OCI-LY1 (cell line): ENCODE data around the gene ILF3.

Experiments used
- H2AFZ ChIP-seq: fragments of 200-600 bp; sonication (generic), shearing (Covaris generic); 2 replicates; pipeline ENCODE4 v1.6.0; 2014; ENCODE audit warnings: antibody characterized with exemption, mild to moderate bottlenecking, low read length
- H3F3A ChIP-seq: fragments of 200-600 bp; sonication (generic), shearing (Covaris generic); 2 replicates; pipeline ENCODE4 v1.6.0; 2014; ENCODE audit warnings: mild to moderate bottlenecking, antibody characterized with exemption, low read length, moderate library complexity; ENCODE audit not compliant: insufficient read depth
- H3K27ac ChIP-seq: fragments of 200-600 bp; sonication (generic); 2 replicates; pipeline ENCODE4 v1.5.1; 2014; ENCODE audit warnings: low read length, mixed run types, mild to moderate bottlenecking, low read depth; ENCODE audit not compliant: poor library complexity, severe bottlenecking
- H3K27me3 ChIP-seq: fragments of 200-600 bp; sonication (generic); 2 replicates; pipeline ENCODE4 v1.6.0; 2014; ENCODE audit warnings: antibody characterized with exemption, mild to moderate bottlenecking, low read length, moderate library complexity; ENCODE audit not compliant: insufficient read depth
- H3K36me3 ChIP-seq: fragments of 200-600 bp; sonication (generic); 2 replicates; pipeline ENCODE4 v1.6.1; 2014; ENCODE audit warnings: mild to moderate bottlenecking, antibody characterized with exemption, low read length, moderate library complexity, mixed read lengths; ENCODE audit not compliant: insufficient read depth
- H3K4me1 ChIP-seq: fragments of 200-600 bp; sonication (generic); 2 replicates; pipeline ENCODE4 v1.5.1; 2014; ENCODE audit warnings: mild to moderate bottlenecking, low read length, moderate library complexity; ENCODE audit not compliant: insufficient read depth, severe bottlenecking
- H3K4me2 ChIP-seq: fragments of 200-600 bp; sonication (generic), shearing (Covaris generic); 2 replicates; pipeline ENCODE4 v1.6.1; 2014; ENCODE audit warnings: low read length
- H3K4me3 ChIP-seq: fragments of 200-600 bp; sonication (generic); 2 replicates; pipeline ENCODE4 v1.5.1; 2014; ENCODE audit warnings: low read length, low read depth, mild to moderate bottlenecking, mixed read lengths; ENCODE audit not compliant: poor library complexity, severe bottlenecking
- H3K79me2 ChIP-seq: fragments of 200-600 bp; shearing (Covaris generic); 2 replicates; pipeline ENCODE4 v1.6.1; 2016; ENCODE audit warnings: mixed run types, low read length, mixed read lengths; ENCODE audit not compliant: insufficient read depth
- H3K9ac ChIP-seq: fragments of 200-600 bp; sonication (generic), shearing (Covaris generic); 2 replicates; pipeline ENCODE4 v1.6.1; 2014; ENCODE audit warnings: mild to moderate bottlenecking, low read length, mixed read lengths
- H3K9me2 ChIP-seq: fragments of 200-600 bp; sonication (generic), shearing (Covaris generic); 2 replicates; pipeline ENCODE4 v1.6.1; 2014; ENCODE audit warnings: low read depth, mild to moderate bottlenecking, low read length, mixed read lengths
- H3K9me3 ChIP-seq: fragments of 200-600 bp; shearing (Covaris generic); 2 replicates; pipeline ENCODE4 v1.6.1; 2014; ENCODE audit warnings: low read length, mixed read lengths
- H4K20me1 ChIP-seq: fragments of 200-600 bp; sonication (generic), shearing (Covaris generic); 2 replicates; pipeline ENCODE4 v1.6.0; 2016; ENCODE audit warnings: mild to moderate bottlenecking, low read length; ENCODE audit not compliant: insufficient read depth
- EZH2 ChIP-seq: fragments of 200-600 bp; sonication (generic), shearing (Covaris generic); IDR thresholded peaks from 2 replicates; pipeline ENCODE4 v1.8.0; 2017; ENCODE audit warnings: borderline replicate concordance, mixed run types, mild to moderate bottlenecking, antibody characterized with exemption, low read length, moderate library complexity, mixed read lengths
- TF ChIP-seq, protein P1 (sequence below): fragments of 200-600 bp; sonication (generic), shearing (Covaris generic); IDR thresholded peaks from 2 replicates; pipeline ENCODE4 v1.5.1; 2017; ENCODE audit warnings: mild to moderate bottlenecking, antibody characterized with exemption, low read length, moderate library complexity, mixed read lengths

ILF3 gene

DNA sequence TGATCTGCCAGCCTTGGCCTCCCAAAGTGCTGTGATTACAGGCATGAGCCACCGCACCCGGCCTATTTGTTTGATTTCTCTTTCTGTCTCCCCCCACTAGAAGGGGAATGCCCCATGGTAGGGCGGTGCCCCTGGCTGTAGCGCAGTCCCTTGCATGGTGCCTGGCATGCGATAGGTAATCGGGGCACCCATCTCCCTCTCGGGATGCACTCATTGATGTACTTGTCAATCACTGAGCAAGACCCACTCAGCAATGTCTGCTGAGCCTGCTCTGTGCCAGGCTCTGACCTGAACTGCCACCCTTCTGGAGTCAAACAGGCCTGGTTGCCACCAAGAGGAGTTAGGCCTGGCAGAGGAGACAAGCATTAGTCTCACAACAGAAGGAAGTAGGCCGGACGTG is 83.6 kb downstream of the ILF3 start:
- no peak overlapping the region for H3K4me2 ChIP-seq
- no peak for TF ChIP-seq EZH2
- TF ChIP-seq, protein P1, sequence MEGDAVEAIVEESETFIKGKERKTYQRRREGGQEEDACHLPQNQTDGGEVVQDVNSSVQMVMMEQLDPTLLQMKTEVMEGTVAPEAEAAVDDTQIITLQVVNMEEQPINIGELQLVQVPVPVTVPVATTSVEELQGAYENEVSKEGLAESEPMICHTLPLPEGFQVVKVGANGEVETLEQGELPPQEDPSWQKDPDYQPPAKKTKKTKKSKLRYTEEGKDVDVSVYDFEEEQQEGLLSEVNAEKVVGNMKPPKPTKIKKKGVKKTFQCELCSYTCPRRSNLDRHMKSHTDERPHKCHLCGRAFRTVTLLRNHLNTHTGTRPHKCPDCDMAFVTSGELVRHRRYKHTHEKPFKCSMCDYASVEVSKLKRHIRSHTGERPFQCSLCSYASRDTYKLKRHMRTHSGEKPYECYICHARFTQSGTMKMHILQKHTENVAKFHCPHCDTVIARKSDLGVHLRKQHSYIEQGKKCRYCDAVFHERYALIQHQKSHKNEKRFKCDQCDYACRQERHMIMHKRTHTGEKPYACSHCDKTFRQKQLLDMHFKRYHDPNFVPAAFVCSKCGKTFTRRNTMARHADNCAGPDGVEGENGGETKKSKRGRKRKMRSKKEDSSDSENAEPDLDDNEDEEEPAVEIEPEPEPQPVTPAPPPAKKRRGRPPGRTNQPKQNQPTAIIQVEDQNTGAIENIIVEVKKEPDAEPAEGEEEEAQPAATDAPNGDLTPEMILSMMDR: no peak
- no peak overlapping the region for H2AFZ ChIP-seq
- H3K27ac ChIP-seq: no peak overlapping the region
- H3K79me2 ChIP-seq: peaks cover 73% of the 10 kb centered on the region
- no peak overlapping the region for H3K9ac ChIP-seq
- H3K4me1 ChIP-seq: no peaks in the 10 kb centered on the region
- H3F3A ChIP-seq: no peaks in the 10 kb centered on the region
- H3K4me3 ChIP-seq: no peak overlapping the region
- H3K27me3 ChIP-seq: no peaks in the 10 kb centered on the region
- H3K36me3 ChIP-seq: peaks cover 35% of the 10 kb centered on the region
- H3K9me2 ChIP-seq: no peaks in the 10 kb centered on the region
- peaks cover 7% of the 10 kb centered on the region for H3K9me3 ChIP-seq
- no peaks in the 10 kb centered on the region for H4K20me1 ChIP-seq

GRCh38 chr19:10740798-10741197 is 86.7 kb downstream of the ILF3 start:
- Histone ChIP-seq H3K27me3 (no peaks in the 10 kb centered on the region), H3K9me2 (no peaks in the 10 kb centered on the region), H3K4me3 (no peak overlapping the region), H3K4me2 (no peak overlapping the region), H3K9ac (no peak overlapping the region), H3K79me2 (peaks cover 64% of the 10 kb centered on the region), H2AFZ (no peak overlapping the region), H3K36me3 (peaks cover 24% of the 10 kb centered on the region), H4K20me1 (no peaks in the 10 kb centered on the region), H3K9me3 (peaks cover 5% of the 10 kb centered on the region; the same call in 1 of the 2 replicates), H3F3A (no peaks in the 10 kb centered on the region), H3K4me1 (no peaks in the 10 kb centered on the region), H3K27ac (no peak overlapping the region)
- TF ChIP-seq, protein P1: no peak
- no peak for TF ChIP-seq EZH2
